Hepatocyte (in vitro differentiated cells): ENCODE measurements around the gene TENM4. TPM values are rescaled to one million over a fixed set of nuclear protein-coding genes. Genes with fewer than 3 reads are reported as not detected.

ENCODE experiments used
- DNase-seq: peaks from one replicate; pipeline ENCODE4 v3.0.0-alpha.2; 2016; ENCODE audit warnings: low spot score
- H2AFZ ChIP-seq: fragments of 200-600 bp; sonication (generic); 2 replicates; pipeline ENCODE4 v1.6.0; 2016; ENCODE audit warnings: antibody characterized with exemption, mild to moderate bottlenecking
- H3K27ac ChIP-seq: fragments of 200-600 bp; sonication (generic); 2 replicates; pipeline ENCODE4 v1.5.1; 2016; ENCODE audit warnings: mild to moderate bottlenecking
- H3K27me3 ChIP-seq: fragments of 200-600 bp; sonication (generic); 2 replicates; pipeline ENCODE4 v1.6.1; 2016
- H3K36me3 ChIP-seq: fragments of 200-600 bp; sonication (generic); replicated peaks from 2 replicates; pipeline ENCODE4 v1.5.1; 2016; ENCODE audit warnings: low read depth; ENCODE audit not compliant: insufficient read depth
- H3K4me1 ChIP-seq: fragments of 200-600 bp; sonication (generic); 2 replicates; pipeline ENCODE4 v1.5.1; 2016; ENCODE audit warnings: mild to moderate bottlenecking, moderate library complexity; ENCODE audit not compliant: insufficient read depth
- H3K4me2 ChIP-seq: fragments of 200-600 bp; sonication (generic); 2 replicates; pipeline ENCODE4 v1.6.0; 2016
- H3K4me3 ChIP-seq: fragments of 200-600 bp; sonication (generic); 2 replicates; pipeline ENCODE4 v1.5.1; 2016; ENCODE audit warnings: mild to moderate bottlenecking
- H3K79me2 ChIP-seq: fragments of 200-600 bp; sonication (generic); 2 replicates; pipeline ENCODE4 v1.6.0; 2017; ENCODE audit warnings: mild to moderate bottlenecking
- H3K9me2 ChIP-seq: fragments of 200-600 bp; sonication (generic); replicated peaks from 2 replicates; pipeline ENCODE4 v1.6.0; 2017; ENCODE audit warnings: mild to moderate bottlenecking; ENCODE audit not compliant: insufficient read depth
- H3K9me3 ChIP-seq: fragments of 200-600 bp; sonication (generic); 2 replicates; pipeline ENCODE4 v1.5.1; 2016; ENCODE audit warnings: low read depth, mild to moderate bottlenecking
- H4K20me1 ChIP-seq: fragments of 200-600 bp; sonication (generic); 2 replicates; pipeline ENCODE4 v1.6.0; 2016; ENCODE audit warnings: mild to moderate bottlenecking; ENCODE audit not compliant: insufficient read depth, poor library complexity, severe bottlenecking
- EZH2 ChIP-seq: fragments of 200-600 bp; sonication (generic); IDR thresholded peaks from 2 replicates; pipeline ENCODE4 v1.6.1; 2016; ENCODE audit warnings: antibody characterized with exemption, mild to moderate bottlenecking, borderline replicate concordance
- EZH2phosphoT487 ChIP-seq: fragments of 200-600 bp; sonication (generic); IDR thresholded peaks from one replicate; pipeline ENCODE4 v1.6.1; 2018; ENCODE audit warnings: antibody characterized with exemption, mild to moderate bottlenecking, low read depth, moderate library complexity; ENCODE audit not compliant: unreplicated experiment, severe bottlenecking
- WGBS: methylation state at CpG from one replicate; pipeline ENCODE4 v1.1.6; 2016; ENCODE audit warnings: low lambda C conversion rate; ENCODE audit errors: missing lambda C conversion rate; 5-methylcytosine and 5-hydroxymethylcytosine counted together
- polyA plus RNA-seq: library from polyadenylated mRNA; unstranded; fragments of >200 nt; fragmentation: Nextera tagmentation; extraction: Ambion mirVana; gene quantifications from 2 replicates; pipeline ENCODE4 v1.2.1, GENCODE V29; 2016
- total RNA-seq: library from RNA; depleted of rRNA; stranded (reverse); fragments of >200 nt; gene quantifications from 2 replicates; pipeline ENCODE4 v1.2.3, GENCODE V29; 2014
- TF ChIP-seq, protein P1 (sequence below): fragments of 200-600 bp; sonication (generic); IDR thresholded peaks from 2 replicates; pipeline ENCODE4 v1.5.1; 2016; ENCODE audit warnings: antibody characterized with exemption, mild to moderate bottlenecking; ENCODE audit not compliant: poor library complexity

The TENM4 gene
- total and polyA plus RNA-seq, 2 experiments from 2014 or later, result 18.4 to 18.7 TPM

GRCh38 chr11:78666675-78667160 lies 774.1 kb downstream of the TENM4 start:
- TF ChIP-seq EZH2, result no peak
- no peak for TF ChIP-seq EZH2phosphoT487
- TF ChIP-seq, protein P1, sequence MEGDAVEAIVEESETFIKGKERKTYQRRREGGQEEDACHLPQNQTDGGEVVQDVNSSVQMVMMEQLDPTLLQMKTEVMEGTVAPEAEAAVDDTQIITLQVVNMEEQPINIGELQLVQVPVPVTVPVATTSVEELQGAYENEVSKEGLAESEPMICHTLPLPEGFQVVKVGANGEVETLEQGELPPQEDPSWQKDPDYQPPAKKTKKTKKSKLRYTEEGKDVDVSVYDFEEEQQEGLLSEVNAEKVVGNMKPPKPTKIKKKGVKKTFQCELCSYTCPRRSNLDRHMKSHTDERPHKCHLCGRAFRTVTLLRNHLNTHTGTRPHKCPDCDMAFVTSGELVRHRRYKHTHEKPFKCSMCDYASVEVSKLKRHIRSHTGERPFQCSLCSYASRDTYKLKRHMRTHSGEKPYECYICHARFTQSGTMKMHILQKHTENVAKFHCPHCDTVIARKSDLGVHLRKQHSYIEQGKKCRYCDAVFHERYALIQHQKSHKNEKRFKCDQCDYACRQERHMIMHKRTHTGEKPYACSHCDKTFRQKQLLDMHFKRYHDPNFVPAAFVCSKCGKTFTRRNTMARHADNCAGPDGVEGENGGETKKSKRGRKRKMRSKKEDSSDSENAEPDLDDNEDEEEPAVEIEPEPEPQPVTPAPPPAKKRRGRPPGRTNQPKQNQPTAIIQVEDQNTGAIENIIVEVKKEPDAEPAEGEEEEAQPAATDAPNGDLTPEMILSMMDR, result no peak
- no peak overlapping the region for H3K4me3 ChIP-seq

GRCh38 chr11:78664636-78665035 lies 776.2 kb downstream of the TENM4 start:
- no peak for DNase-seq
- 89% methylated on average over 1 of the region's 1 CpG for WGBS
- H4K20me1 ChIP-seq, result no peaks in the 10 kb centered on the region
- no peak overlapping the region for H3K4me3 ChIP-seq
- TF ChIP-seq EZH2phosphoT487 (no peak), EZH2 (no peak)
- TF ChIP-seq, protein P1, result no peak
- no peaks in the 10 kb centered on the region for H3K4me1 ChIP-seq
- H2AFZ ChIP-seq, result no peak overlapping the region
- no peaks in the 10 kb centered on the region for H3K36me3 ChIP-seq
- no peak overlapping the region for H3K4me2 ChIP-seq
- H3K79me2 ChIP-seq, result no peaks in the 10 kb centered on the region
- no peaks in the 10 kb centered on the region for H3K9me3 ChIP-seq
- no peak overlapping the region for H3K27ac ChIP-seq
- H3K9me2 ChIP-seq, result no peaks in the 10 kb centered on the region
- no peaks in the 10 kb centered on the region for H3K27me3 ChIP-seq

More at GRCh38 chr11:78666675-78667160, 774.1 kb downstream of the TENM4 start:
- H3K9me2 ChIP-seq, result no peaks in the 10 kb centered on the region
- no peaks in the 10 kb centered on the region for H3K79me2 ChIP-seq
- no peaks in the 10 kb centered on the region for H3K4me1 ChIP-seq
- DNase-seq, result no peak
- no peaks in the 10 kb centered on the region for H4K20me1 ChIP-seq
- H3K9me3 ChIP-seq, result no peaks in the 10 kb centered on the region
- no peaks in the 10 kb centered on the region for H3K27me3 ChIP-seq
- H3K36me3 ChIP-seq, result no peaks in the 10 kb centered on the region
- no peak overlapping the region for H3K4me2 ChIP-seq
- no peak overlapping the region for H2AFZ ChIP-seq
- no peak overlapping the region for H3K27ac ChIP-seq

DNA sequence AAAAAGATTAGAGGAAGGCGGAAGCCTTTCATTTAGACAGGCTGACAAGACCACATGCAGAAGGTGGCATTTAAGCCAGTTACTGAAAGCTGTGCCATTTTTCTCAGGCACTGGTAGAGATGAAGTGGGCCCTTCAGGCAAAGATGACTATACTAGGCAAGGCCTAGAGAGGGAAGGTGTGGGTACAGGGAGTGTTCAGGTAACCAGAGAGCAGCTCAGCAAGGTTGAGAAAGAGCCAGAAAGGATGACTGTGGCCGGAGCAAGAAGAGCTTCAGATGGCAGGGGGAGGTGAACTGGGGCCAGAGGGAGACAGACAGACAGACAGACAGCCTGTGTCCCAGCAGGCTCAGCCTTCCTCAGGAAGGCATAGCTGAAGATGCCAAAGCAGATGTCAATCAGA lies 778.0 kb downstream of the TENM4 start:
- no peak overlapping the region for H2AFZ ChIP-seq
- H3K9me2 ChIP-seq, result no peaks in the 10 kb centered on the region
- H3K4me1 ChIP-seq, result no peaks in the 10 kb centered on the region
- TF ChIP-seq, protein P1, result no peak
- TF ChIP-seq EZH2phosphoT487, result no peak
- no peak for TF ChIP-seq EZH2
- H3K27me3 ChIP-seq, result no peaks in the 10 kb centered on the region
- WGBS, result 98% methylated on average over 2 of the region's 2 CpGs
- no peak overlapping the region for H3K27ac ChIP-seq
- no peaks in the 10 kb centered on the region for H3K36me3 ChIP-seq
- H3K9me3 ChIP-seq, result no peaks in the 10 kb centered on the region
- no peak for DNase-seq
- H3K4me2 ChIP-seq, result no peak overlapping the region
- no peaks in the 10 kb centered on the region for H4K20me1 ChIP-seq
- H3K4me3 ChIP-seq, result no peak overlapping the region
- H3K79me2 ChIP-seq, result no peaks in the 10 kb centered on the region

DNA sequence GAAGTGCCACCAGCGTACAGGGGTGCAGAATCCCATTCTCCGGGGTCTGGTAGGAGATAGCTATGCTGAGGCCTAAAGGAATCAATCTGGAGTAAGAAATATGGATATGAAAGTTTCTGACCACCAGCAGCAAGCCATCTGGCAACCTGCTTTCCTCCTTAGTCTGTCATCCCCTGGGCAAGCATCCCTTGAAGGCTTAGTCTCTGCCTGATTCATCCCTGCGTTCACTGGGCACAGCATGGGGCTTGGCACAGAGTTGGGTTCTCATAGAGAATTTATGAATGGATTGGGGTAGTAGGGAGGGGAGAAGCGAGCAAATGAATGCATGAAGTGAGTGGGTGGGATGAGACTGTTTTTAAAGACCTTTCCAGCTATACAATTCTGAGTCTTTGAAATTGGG lies 780.4 kb downstream of the TENM4 start:
- DNase-seq, result no peak
- H3K4me2 ChIP-seq, result no peak overlapping the region
- H3K9me3 ChIP-seq, result no peaks in the 10 kb centered on the region
- H3K27ac ChIP-seq, result no peak overlapping the region
- H3K79me2 ChIP-seq, result no peaks in the 10 kb centered on the region
- no peak overlapping the region for H2AFZ ChIP-seq
- H3K4me3 ChIP-seq, result no peak overlapping the region
- no peaks in the 10 kb centered on the region for H3K36me3 ChIP-seq
- H3K4me1 ChIP-seq, result no peaks in the 10 kb centered on the region
- H3K27me3 ChIP-seq, result no peaks in the 10 kb centered on the region
- H3K9me2 ChIP-seq, result no peaks in the 10 kb centered on the region
- no peaks in the 10 kb centered on the region for H4K20me1 ChIP-seq
- whole genome bisulfite sequencing, result over 99% methylated on average over 4 of the region's 4 CpGs
- TF ChIP-seq EZH2 (no peak), EZH2phosphoT487 (no peak)
- TF ChIP-seq, protein P1, result no peak
